Neural progenitor cell (in vitro differentiated cells): Measurements from ENCODE around the gene TNFRSF14. TPM values are rescaled to one million over a fixed set of nuclear protein-coding genes. Genes with fewer than 3 reads are reported as not detected.

Experiments
- DNase-seq: peaks from one replicate; pipeline ENCODE4 v3.0.0-alpha.2; 2016; ENCODE audit warnings: low spot score
- H2AFZ ChIP-seq: fragments of 200-600 bp; sonication (generic); replicated peaks from 2 replicates; pipeline ENCODE4 v1.6.1; 2016; ENCODE audit warnings: antibody characterized with exemption
- H3F3A ChIP-seq: fragments of 200-600 bp; sonication (generic); 2 replicates; pipeline ENCODE4 v1.6.1; 2016; ENCODE audit warnings: antibody characterized with exemption, low read depth
- H3K27ac ChIP-seq: fragments of 200-600 bp; sonication (generic); 2 replicates; pipeline ENCODE4 v1.5.1; 2016; ENCODE audit warnings: mild to moderate bottlenecking
- H3K27me3 ChIP-seq: fragments of 200-600 bp; sonication (generic); 2 replicates; pipeline ENCODE4 v1.6.1; 2016; ENCODE audit warnings: mild to moderate bottlenecking, moderate library complexity
- H3K36me3 ChIP-seq: fragments of 200-600 bp; sonication (generic); 2 replicates; pipeline ENCODE4 v1.5.1; 2016
- H3K4me1 ChIP-seq: fragments of 200-600 bp; sonication (generic); 2 replicates; pipeline ENCODE4 v1.6.1; 2016; ENCODE audit warnings: mixed run types
- H3K4me2 ChIP-seq: fragments of 200-600 bp; sonication (generic); 2 replicates; pipeline ENCODE4 v1.6.1; 2016
- H3K4me3 ChIP-seq: fragments of 200-600 bp; sonication (generic); 2 replicates; pipeline ENCODE4 v1.5.1; 2016
- H3K79me2 ChIP-seq: fragments of 200-600 bp; sonication (generic); 2 replicates; pipeline ENCODE4 v1.6.1; 2016; ENCODE audit warnings: low read depth
- H3K9ac ChIP-seq: fragments of 200-600 bp; sonication (generic); 2 replicates; pipeline ENCODE4 v1.6.1; 2016
- H3K9me3 ChIP-seq: fragments of 200-600 bp; sonication (generic); 2 replicates; pipeline ENCODE4 v1.5.1; 2016; ENCODE audit warnings: low read depth
- H4K20me1 ChIP-seq: fragments of 200-600 bp; sonication (generic); 2 replicates; pipeline ENCODE4 v1.6.1; 2016; ENCODE audit warnings: low read depth
- H3K27ac Mint-ChIP-seq: 3 replicates; pipeline ENCODE4 v1.8.0; 2021; ENCODE audit warnings: mixed read lengths
- H3K27me3 Mint-ChIP-seq: 2 replicates; pipeline ENCODE4 v1.8.0; 2022; ENCODE audit warnings: low read depth, mild to moderate bottlenecking, inconsistent platforms, moderate library complexity, mixed read lengths; ENCODE audit not compliant: insufficient read depth
- H3K36me3 Mint-ChIP-seq: 3 replicates; pipeline ENCODE4 v1.8.0; 2021; ENCODE audit warnings: mixed read lengths
- H3K4me1 Mint-ChIP-seq: 3 replicates; pipeline ENCODE4 v1.8.0; 2021; ENCODE audit warnings: mixed read lengths
- H3K4me3 Mint-ChIP-seq: 3 replicates; pipeline ENCODE4 v1.8.0; 2021; ENCODE audit warnings: mild to moderate bottlenecking, moderate library complexity, mixed read lengths
- H3K9me3 Mint-ChIP-seq: 3 replicates; pipeline ENCODE4 v1.8.0; 2020; ENCODE audit warnings: mixed read lengths
- EZH2 ChIP-seq: fragments of 200-600 bp; sonication (generic); IDR thresholded peaks from 2 replicates; pipeline ENCODE4 v1.6.1; 2017; ENCODE audit warnings: antibody characterized with exemption, mild to moderate bottlenecking, moderate library complexity
- EZH2phosphoT487 ChIP-seq: fragments of 200-600 bp; sonication (generic); IDR thresholded peaks from 2 replicates; pipeline ENCODE4 v1.6.1; 2017; ENCODE audit warnings: antibody characterized with exemption
- total RNA-seq: library from RNA; depleted of rRNA; stranded (reverse); fragments of >200 nt; gene quantifications from 2 replicates; pipeline ENCODE4 v1.2.3, GENCODE V29; 2015; ENCODE audit warnings: low replicate concordance
- TF ChIP-seq, protein P1 (sequence below): fragments of 200-600 bp; sonication (generic); IDR thresholded peaks from 2 replicates; pipeline ENCODE4 v1.5.1; 2017; ENCODE audit warnings: antibody characterized with exemption, mild to moderate bottlenecking

Gene TNFRSF14
- total RNA-seq, 1 donor from 2014 or later, result not detected

DNA sequence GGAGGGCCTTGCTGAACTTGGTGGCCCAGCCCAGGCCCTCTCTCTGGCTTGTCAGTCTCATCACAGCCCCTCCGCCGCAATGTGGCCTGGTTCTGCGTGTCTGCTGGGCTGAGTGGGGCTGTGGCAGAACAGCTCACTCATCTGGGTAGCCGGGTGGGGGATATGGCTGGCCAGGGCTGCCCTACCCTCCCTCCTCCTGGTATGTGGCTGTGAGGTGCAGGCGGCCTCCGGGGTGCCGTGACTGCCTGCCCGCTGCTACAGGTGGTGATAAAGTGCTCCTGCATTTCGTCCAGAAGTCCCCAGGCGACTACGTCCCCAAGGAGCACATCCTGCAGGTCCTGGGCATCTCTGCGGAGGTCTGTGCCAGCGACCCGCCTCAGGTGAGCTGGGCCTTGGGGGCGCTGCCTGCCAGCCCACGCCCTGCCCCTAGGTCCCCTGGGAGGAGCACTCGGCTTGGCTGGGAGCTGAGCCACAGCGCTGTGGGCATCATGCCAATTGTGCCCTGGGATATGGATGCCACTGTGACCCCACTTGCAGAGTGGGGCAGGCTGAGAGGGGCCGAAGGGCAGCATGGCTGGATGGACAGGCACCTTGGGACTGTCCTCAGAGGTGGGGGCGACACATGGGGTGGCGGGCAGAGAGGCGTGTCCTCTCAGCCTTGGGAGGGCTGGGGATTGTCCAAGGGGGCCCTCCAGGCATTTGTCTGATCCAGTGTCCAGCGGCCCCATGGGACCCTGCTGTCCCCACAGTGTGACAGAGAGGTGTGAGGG lies 32.7 kb downstream of the TNFRSF14 start:
- Mint-ChIP-seq H3K9me3 (no peaks in the 10 kb centered on the region), H3K27ac (no peak overlapping the region), H3K27me3 (peaks cover 4% of the 10 kb centered on the region), H3K36me3 (no peaks in the 10 kb centered on the region), H3K4me3 (peak overlapping the region; percentile 59), H3K4me1 (peaks cover 13% of the 10 kb centered on the region)
- no peaks in the 10 kb centered on the region for H3K27me3 ChIP-seq
- H3K9me3 ChIP-seq, result no peaks in the 10 kb centered on the region
- no peak overlapping the region for H3K27ac ChIP-seq
- H3K79me2 ChIP-seq, result peaks cover 3% of the 10 kb centered on the region
- peaks cover 6% of the 10 kb centered on the region for H4K20me1 ChIP-seq
- H3K4me3 ChIP-seq, result no peak overlapping the region
- no peak overlapping the region for H3K9ac ChIP-seq
- DNase-seq, result no peak
- TF ChIP-seq, protein P1, sequence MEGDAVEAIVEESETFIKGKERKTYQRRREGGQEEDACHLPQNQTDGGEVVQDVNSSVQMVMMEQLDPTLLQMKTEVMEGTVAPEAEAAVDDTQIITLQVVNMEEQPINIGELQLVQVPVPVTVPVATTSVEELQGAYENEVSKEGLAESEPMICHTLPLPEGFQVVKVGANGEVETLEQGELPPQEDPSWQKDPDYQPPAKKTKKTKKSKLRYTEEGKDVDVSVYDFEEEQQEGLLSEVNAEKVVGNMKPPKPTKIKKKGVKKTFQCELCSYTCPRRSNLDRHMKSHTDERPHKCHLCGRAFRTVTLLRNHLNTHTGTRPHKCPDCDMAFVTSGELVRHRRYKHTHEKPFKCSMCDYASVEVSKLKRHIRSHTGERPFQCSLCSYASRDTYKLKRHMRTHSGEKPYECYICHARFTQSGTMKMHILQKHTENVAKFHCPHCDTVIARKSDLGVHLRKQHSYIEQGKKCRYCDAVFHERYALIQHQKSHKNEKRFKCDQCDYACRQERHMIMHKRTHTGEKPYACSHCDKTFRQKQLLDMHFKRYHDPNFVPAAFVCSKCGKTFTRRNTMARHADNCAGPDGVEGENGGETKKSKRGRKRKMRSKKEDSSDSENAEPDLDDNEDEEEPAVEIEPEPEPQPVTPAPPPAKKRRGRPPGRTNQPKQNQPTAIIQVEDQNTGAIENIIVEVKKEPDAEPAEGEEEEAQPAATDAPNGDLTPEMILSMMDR, result no peak
- TF ChIP-seq EZH2phosphoT487, result no peak
- no peak for TF ChIP-seq EZH2
- no peaks in the 10 kb centered on the region for H3K36me3 ChIP-seq
- peaks cover 20% of the 10 kb centered on the region for H3F3A ChIP-seq
- no peak overlapping the region for H2AFZ ChIP-seq
- peaks cover 18% of the 10 kb centered on the region for H3K4me1 ChIP-seq
- no peak overlapping the region for H3K4me2 ChIP-seq

DNA sequence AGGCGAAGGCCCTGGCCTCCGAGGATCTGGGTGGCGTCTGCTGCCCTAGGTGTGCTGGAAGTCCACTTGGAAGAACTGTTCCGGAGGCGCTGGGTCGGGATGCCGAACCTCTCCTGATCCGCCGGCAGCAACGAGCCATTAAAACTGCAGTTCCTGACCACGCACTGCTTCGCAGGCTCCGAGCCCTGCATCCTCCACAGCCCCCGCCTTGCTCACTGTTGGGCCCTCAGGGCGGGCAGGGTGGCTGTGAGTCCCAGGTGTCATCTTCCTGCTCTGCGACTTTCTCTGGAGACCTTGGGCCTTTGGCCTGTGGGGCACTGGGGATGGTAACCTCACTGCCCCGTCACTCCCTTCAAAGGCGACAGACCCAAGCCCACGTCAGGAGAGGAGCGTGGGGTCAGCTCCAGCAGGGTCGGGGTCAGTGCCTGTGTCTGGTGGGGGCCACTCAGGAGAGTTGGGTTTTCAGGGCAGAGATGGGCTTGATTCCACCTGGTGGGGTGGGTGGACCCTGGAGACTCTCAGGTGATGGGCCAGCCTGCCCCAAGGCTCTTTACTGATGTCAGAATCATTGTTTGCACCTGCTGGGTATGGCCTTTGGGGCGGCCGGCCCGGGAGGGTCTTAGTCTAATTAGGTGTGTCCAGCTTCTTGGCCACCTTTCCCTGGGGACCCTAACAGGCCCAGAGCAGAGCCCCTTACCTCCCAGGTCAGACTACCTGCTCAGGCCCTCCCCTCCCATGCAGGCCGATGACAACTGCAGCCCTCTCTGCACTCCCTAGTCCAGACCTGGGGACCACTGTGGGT lies 33.5 kb downstream of the TNFRSF14 start:
- Histone ChIP-seq H3K4me3 (no peak overlapping the region), H3K9ac (no peak overlapping the region), H4K20me1 (peaks cover 6% of the 10 kb centered on the region), H3K79me2 (peaks cover 3% of the 10 kb centered on the region), H3F3A (peaks cover 14% of the 10 kb centered on the region), H3K27me3 (no peaks in the 10 kb centered on the region), H3K9me3 (no peaks in the 10 kb centered on the region), H3K4me2 (no peak overlapping the region), H2AFZ (no peak overlapping the region), H3K27ac (no peak overlapping the region), H3K36me3 (no peaks in the 10 kb centered on the region), H3K4me1 (peaks cover 13% of the 10 kb centered on the region)
- peaks cover 7% of the 10 kb centered on the region for H3K4me1 Mint-ChIP-seq
- H3K36me3 Mint-ChIP-seq, result no peaks in the 10 kb centered on the region
- no peak overlapping the region for H3K27ac Mint-ChIP-seq
- no peak for TF ChIP-seq EZH2
- TF ChIP-seq, protein P1, result no peak
- no peak for TF ChIP-seq EZH2phosphoT487
- no peak for DNase-seq
- no peak overlapping the region for H3K4me3 Mint-ChIP-seq
- H3K9me3 Mint-ChIP-seq, result no peaks in the 10 kb centered on the region
- H3K27me3 Mint-ChIP-seq, result peaks cover 4% of the 10 kb centered on the region

DNA sequence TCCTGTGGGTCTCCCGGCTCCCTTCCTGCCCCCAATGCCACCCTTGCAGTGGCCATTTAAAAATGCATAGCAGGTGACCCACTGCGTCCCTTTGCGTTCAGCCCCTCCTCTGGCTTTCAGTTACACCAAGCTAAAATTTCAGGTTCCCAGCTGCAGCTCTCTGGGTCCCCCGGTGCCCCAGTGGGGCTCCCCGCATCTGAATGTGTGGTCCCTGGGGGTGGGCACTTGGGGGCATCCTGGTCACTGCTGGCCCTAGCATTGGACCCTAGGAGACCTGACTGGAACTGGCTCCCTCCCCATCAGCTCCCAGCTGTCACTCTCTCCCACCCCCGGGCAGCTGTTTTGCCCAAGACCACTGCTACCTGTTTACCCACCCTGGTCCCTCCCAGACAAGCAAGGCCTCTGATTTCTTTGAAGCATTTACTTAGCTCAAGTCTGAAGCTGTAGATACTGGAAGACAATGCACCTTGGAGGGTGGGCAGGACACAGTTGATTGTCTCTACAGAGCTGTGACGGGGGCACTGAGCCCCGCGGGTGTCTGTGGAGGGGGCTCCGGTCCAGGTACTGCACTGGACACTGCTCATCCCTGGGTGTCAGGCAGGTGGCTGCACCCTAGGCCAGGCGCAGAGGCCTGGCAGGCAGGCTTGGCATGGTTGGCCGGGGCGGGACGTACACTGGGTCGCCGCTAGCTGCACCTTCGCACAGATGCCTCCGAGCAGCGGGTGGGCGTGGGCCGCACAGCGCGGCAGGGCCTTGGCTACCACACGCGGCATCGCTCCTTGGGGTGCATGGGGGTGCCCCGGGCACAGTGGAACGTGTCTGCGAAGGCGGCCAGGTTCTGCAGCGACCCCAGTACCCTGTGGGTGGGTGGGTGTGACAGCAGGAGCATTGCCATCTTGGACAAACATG lies 34.3 kb downstream of the TNFRSF14 start:
- Mint-ChIP-seq H3K4me1 (peaks cover under 1% of the 10 kb centered on the region), H3K9me3 (no peaks in the 10 kb centered on the region), H3K27me3 (peaks cover 2% of the 10 kb centered on the region), H3K36me3 (no peaks in the 10 kb centered on the region), H3K27ac (no peak overlapping the region), H3K4me3 (no peak overlapping the region)
- Histone ChIP-seq H3F3A (peaks cover 8% of the 10 kb centered on the region), H3K27ac (no peak overlapping the region), H2AFZ (no peak overlapping the region), H4K20me1 (peaks cover 6% of the 10 kb centered on the region), H3K4me3 (no peak overlapping the region), H3K4me2 (no peak overlapping the region), H3K27me3 (no peaks in the 10 kb centered on the region), H3K79me2 (peaks cover 3% of the 10 kb centered on the region), H3K9me3 (no peaks in the 10 kb centered on the region), H3K4me1 (peaks cover 6% of the 10 kb centered on the region), H3K36me3 (no peaks in the 10 kb centered on the region), H3K9ac (no peak overlapping the region)
- no peak for DNase-seq
- TF ChIP-seq, protein P1, result no peak
- TF ChIP-seq EZH2phosphoT487 (no peak), EZH2 (no peak)
